Suprapubic skin (tissue), 4 donors: ENCODE data around the gene SP7. TPM values are rescaled to one million over a fixed set of nuclear protein-coding genes. Genes with fewer than 3 reads are reported as not detected.

Experiments used
- DNase-seq, 2 donors: peaks; one replicate each; pipeline ENCODE4 v3.0.0-alpha.2; 2019; ENCODE audit warnings: low spot score in 2 of 2
- H3K27ac ChIP-seq: fragments of 200-600 bp; sonication (generic); one replicate; pipeline ENCODE4 v1.5.1; 2019
- H3K27me3 ChIP-seq: fragments of 200-600 bp; sonication (generic); one replicate; pipeline ENCODE4 v1.5.1; 2019
- H3K36me3 ChIP-seq: fragments of 200-600 bp; sonication (generic); one replicate; pipeline ENCODE4 v1.5.1; 2019
- H3K4me1 ChIP-seq: fragments of 200-600 bp; sonication (generic); one replicate; pipeline ENCODE4 v1.5.1; 2019
- H3K4me3 ChIP-seq: fragments of 200-600 bp; sonication (generic); one replicate; pipeline ENCODE4 v1.5.1; 2019; ENCODE audit warnings: mild to moderate bottlenecking
- H3K9me3 ChIP-seq: fragments of 200-600 bp; sonication (generic); one replicate; pipeline ENCODE4 v1.5.1; 2019
- EP300 ChIP-seq: sonication (generic); formaldehyde crosslinking; IDR thresholded peaks from one replicate; pipeline ENCODE4 v1.6.1; 2017; ENCODE audit warnings: antibody characterized with exemption
- POLR2A ChIP-seq, 2 donors: fragments of 450-650 bp; IDR thresholded peaks; one replicate each; pipeline ENCODE4 v1.6.1; 2017; ENCODE audit warnings: antibody characterized with exemption in 2 of 2, mild to moderate bottlenecking in 2 of 2, moderate library complexity in 2 of 2
- POLR2AphosphoS5 ChIP-seq, 3 donors: sonication (generic); formaldehyde crosslinking; IDR thresholded peaks; one replicate each; pipeline ENCODE4 v1.6.1; 2017; ENCODE audit warnings: antibody characterized with exemption in 3 of 3
- WGBS: methylation state at CpG from one replicate; pipeline ENCODE4 v1.1.5; 2018; 5-methylcytosine and 5-hydroxymethylcytosine counted together
- total RNA-seq, 4 donors: library from RNA; depleted of rRNA; stranded (reverse); fragments of >200 nt; gene quantifications; one replicate each; pipeline ENCODE4 v1.1.0, GENCODE V29; 2016
- TF ChIP-seq, protein P1 (sequence below), 2 donors: fragments of 200-600 bp in 1 of 2; fragments of 450-650 bp in 1 of 2; sonication (generic) in 1 of 2; IDR thresholded peaks; one replicate each; pipeline ENCODE4 v1.5.1; 2016 to 2019; ENCODE audit warnings: antibody characterized with exemption in 2 of 2, mild to moderate bottlenecking in 1 of 2, moderate library complexity in 1 of 2

Gene SP7
- total RNA-seq, 4 donors from 2014 or later = not detected

DNA sequence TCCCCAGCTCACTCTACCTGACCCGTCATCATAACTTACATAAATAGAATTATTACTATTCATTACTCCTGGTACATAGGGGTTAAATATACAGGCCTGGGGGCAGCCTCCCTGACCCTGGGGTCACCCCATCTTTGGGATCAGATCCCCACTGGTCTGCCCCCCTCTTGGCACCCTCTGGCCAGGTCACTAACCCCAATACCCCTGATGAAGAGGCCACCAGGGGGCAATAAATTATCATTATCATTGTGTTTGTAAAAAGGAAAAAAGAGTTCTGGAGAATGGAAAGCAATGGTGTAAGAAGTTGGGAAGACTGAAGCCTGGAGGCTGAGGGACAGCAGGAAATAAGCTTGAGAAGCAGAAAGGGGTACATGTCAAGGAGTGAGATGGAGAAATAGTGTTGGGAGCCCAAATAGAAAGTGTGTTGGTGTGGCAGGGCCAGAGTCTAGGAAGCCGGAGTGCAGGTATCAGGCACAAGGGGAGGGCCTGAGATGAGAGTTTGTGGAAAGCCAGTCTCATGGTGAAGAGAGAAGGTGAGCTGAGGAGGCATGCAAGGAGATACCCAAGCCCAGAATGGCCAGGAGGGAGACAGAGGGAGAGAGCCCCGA, 8.6 kb downstream of the SP7 start:
- Histone ChIP-seq H3K9me3 (no peaks in the 10 kb centered on the region), H3K27ac (no peak overlapping the region), H3K4me3 (no peak overlapping the region), H3K4me1 (peaks cover 32% of the 10 kb centered on the region), H3K27me3 (no peaks in the 10 kb centered on the region), H3K36me3 (no peaks in the 10 kb centered on the region)
- TF ChIP-seq POLR2AphosphoS5 (IDR thresholded peaks at IDR 0.05) = no peak
- TF ChIP-seq, protein P1, sequence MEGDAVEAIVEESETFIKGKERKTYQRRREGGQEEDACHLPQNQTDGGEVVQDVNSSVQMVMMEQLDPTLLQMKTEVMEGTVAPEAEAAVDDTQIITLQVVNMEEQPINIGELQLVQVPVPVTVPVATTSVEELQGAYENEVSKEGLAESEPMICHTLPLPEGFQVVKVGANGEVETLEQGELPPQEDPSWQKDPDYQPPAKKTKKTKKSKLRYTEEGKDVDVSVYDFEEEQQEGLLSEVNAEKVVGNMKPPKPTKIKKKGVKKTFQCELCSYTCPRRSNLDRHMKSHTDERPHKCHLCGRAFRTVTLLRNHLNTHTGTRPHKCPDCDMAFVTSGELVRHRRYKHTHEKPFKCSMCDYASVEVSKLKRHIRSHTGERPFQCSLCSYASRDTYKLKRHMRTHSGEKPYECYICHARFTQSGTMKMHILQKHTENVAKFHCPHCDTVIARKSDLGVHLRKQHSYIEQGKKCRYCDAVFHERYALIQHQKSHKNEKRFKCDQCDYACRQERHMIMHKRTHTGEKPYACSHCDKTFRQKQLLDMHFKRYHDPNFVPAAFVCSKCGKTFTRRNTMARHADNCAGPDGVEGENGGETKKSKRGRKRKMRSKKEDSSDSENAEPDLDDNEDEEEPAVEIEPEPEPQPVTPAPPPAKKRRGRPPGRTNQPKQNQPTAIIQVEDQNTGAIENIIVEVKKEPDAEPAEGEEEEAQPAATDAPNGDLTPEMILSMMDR (IDR thresholded peaks at IDR 0.05) = peak in 1 of 2 donors; percentile 7
- no peak for DNase-seq
- WGBS = 79% methylated on average over 3 of the region's 3 CpGs

DNA sequence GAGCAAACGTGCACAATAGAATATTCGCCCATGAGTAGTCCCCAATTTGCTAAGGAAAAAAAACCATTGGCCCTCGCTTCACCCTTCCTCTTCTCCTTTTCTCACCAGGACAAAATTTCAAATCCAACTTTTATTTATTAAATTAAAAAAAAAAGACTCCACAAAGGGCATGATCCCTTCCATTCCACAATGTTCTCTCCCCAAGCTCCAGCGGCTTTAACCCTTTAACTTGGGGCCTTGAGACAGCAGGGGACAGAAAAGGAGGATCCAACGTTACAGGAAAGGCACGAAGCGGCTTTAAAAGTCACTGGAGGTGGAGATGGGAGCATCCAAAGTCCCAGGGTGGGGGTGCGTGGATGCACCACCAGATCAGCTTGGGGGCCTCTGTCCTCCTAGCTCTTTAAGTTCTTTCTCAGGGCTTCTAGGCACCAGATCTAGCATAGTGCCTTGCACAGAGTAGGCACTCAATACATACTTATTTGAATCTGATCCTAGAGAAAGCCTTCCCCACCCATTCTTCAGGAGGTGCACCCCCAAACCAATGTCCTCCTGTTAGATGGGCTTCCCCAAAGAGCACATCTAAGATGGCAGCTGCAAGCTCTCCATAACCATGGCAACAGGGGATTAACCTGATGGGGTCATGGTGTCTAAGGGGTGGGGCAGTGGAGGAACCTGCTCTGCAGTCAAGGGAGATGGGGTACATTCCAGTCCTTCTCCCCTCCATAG, 9.5 kb downstream of the SP7 start:
- 85% methylated on average over 8 of the region's 8 CpGs for WGBS
- Histone ChIP-seq H3K4me1 (peaks cover 41% of the 10 kb centered on the region), H3K4me3 (no peak overlapping the region), H3K9me3 (no peaks in the 10 kb centered on the region), H3K36me3 (no peaks in the 10 kb centered on the region), H3K27ac (no peak overlapping the region), H3K27me3 (no peaks in the 10 kb centered on the region)
- TF ChIP-seq POLR2A (IDR thresholded peaks at IDR 0.05) = no peak
- no peak for TF ChIP-seq POLR2AphosphoS5 (IDR thresholded peaks at IDR 0.05)
- TF ChIP-seq, protein P1 (IDR thresholded peaks at IDR 0.05) = no peak
- TF ChIP-seq EP300 = no peak
- DNase-seq = no peak

DNA sequence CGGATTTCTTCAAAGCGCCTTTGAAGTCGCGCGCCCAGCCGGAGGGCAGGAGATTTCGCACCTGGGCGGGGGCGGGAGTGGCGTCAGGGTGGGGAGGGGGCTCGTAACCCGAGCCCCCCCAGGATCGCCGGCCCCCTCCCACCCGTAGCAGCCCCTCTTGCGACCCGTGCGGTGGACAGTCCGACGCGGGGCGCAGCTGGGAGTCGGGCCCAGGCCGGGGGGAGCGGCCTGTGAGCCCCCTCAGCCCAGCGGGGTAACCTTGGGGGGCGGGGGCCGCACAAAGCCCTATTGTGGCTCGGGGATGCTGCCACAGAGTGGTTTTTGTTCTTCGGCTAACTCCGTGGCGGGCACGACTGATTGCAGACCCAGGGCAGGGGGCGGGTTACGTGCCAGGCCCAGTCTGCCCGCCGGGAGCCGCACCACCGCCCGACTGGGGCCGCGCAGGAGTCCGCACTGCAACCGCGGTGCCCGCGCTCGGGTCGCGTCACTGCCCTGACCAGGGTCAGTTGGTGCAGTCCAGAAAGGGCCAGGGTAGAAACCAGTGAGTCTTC, 10.6 kb downstream of the SP7 start:
- peak overlapping the region; percentile 71 for H3K4me3 ChIP-seq
- no peaks in the 10 kb centered on the region for H3K36me3 ChIP-seq
- peak overlapping the region; percentile 88 for H3K27ac ChIP-seq
- H3K4me1 ChIP-seq = peaks cover 46% of the 10 kb centered on the region
- TF ChIP-seq POLR2A (IDR thresholded peaks at IDR 0.05) (no peak), EP300 (no peak), POLR2AphosphoS5 (IDR thresholded peaks at IDR 0.05) (no peak)
- TF ChIP-seq, protein P1 (IDR thresholded peaks at IDR 0.05) = no peak
- WGBS = 0% methylated on average over 13 of the region's 50 CpGs
- H3K9me3 ChIP-seq = no peaks in the 10 kb centered on the region
- DNase-seq = peak in 1 of 2 donors; percentile 73
- no peaks in the 10 kb centered on the region for H3K27me3 ChIP-seq

DNA sequence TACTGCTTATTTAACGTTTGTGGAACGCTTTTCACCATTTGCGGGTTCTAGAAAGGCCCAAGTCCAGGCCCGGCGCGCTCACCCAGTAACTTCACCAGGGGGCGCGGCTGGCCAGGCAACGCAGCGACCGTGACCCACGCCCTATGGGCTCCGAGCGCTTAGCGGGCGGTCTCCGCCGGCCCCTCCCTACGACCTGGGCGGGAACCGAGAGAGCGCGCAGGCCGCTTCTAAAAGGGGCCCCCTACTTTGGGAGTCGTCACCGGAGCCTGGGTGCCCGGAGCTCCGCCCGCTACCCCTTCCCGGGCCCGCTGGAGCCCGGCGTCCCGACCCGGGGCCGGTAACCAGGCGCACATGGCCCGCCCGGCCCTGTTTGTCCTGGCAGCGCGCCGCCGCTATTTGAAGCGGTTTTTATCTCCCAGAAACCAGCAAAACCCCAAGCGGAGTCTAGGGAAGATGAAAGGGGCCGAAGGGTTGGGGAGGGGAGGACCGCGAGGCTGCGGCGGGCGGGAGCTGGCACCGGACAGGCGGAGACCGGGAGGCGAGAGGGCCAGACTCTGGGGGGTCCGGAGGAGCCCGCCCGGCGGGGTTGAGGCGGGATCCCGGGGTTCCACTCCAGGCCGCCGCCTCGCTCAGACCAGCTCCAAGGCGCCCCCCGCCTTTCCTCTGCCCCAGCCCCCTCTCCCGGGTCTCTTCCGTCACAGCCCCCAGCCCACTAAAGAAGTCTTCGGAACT, 11.2 kb downstream of the SP7 start:
- H3K36me3 ChIP-seq = no peaks in the 10 kb centered on the region
- TF ChIP-seq, protein P1 (IDR thresholded peaks at IDR 0.05) = peak; percentile 75 to 79
- TF ChIP-seq EP300 (no peak), POLR2A (IDR thresholded peaks at IDR 0.05) (peak; percentile 51 to 67), POLR2AphosphoS5 (IDR thresholded peaks at IDR 0.05) (peak in 2 of 3 donors; percentile 31 to 72)
- H3K27ac ChIP-seq = peak overlapping the region; percentile 88
- under 1% methylated on average over 39 of the region's 69 CpGs for WGBS
- no peaks in the 10 kb centered on the region for H3K9me3 ChIP-seq
- H3K27me3 ChIP-seq = no peaks in the 10 kb centered on the region
- peak; percentile 95 for DNase-seq
- H3K4me1 ChIP-seq = peaks cover 53% of the 10 kb centered on the region
- peak overlapping the region; percentile 71 for H3K4me3 ChIP-seq
